DND-41 (cell line): ENCODE data around the gene KLHL6.

Source experiments
- ATAC-seq: fragments of 200-7000 bp; cut with Tn5 transposase; 3 replicates; pipeline ENCODE4 v1.9.1; 2021; ENCODE audit warnings: low read depth; ENCODE audit not compliant: insufficient read depth
- DNase-seq: peaks from one replicate; pipeline ENCODE4 v3.0.0-alpha.2; 2020
- H2AFZ ChIP-seq: 2 replicates; pipeline ENCODE4 v1.6.0; 2012; ENCODE audit warnings: low read depth, low read length
- H3K27ac ChIP-seq: 2 replicates; pipeline ENCODE4 v1.5.1; 2012; ENCODE audit warnings: low read length, inconsistent platforms
- H3K27me3 ChIP-seq: fragments of 200-600 bp; sonication (generic); 2 replicates; pipeline ENCODE4 v1.6.0; 2012; ENCODE audit warnings: low read length, mild to moderate bottlenecking, inconsistent platforms; ENCODE audit not compliant: insufficient read depth, poor library complexity
- H3K36me3 ChIP-seq: 2 replicates; pipeline ENCODE4 v1.5.1; 2012; ENCODE audit warnings: low read length, inconsistent platforms; ENCODE audit not compliant: insufficient read depth
- H3K4me1 ChIP-seq: 2 replicates; pipeline ENCODE4 v1.5.1; 2012; ENCODE audit warnings: mild to moderate bottlenecking, low read length; ENCODE audit not compliant: insufficient read depth
- H3K4me2 ChIP-seq: 2 replicates; pipeline ENCODE4 v1.6.0; 2012; ENCODE audit warnings: mild to moderate bottlenecking, moderate library complexity, low read length, inconsistent platforms; ENCODE audit not compliant: insufficient read depth
- H3K4me3 ChIP-seq, 2 experiments: fragments of 200-600 bp in 1 of 2; shearing (Covaris generic) in 1 of 2; 2 replicates each; pipeline ENCODE4 v1.5.1; 2012 to 2016; ENCODE audit warnings: inconsistent platforms in 2 of 2, low read length in 2 of 2, mild to moderate bottlenecking in 2 of 2, low read depth in 1 of 2, moderate library complexity in 1 of 2
- H3K79me2 ChIP-seq: 2 replicates; pipeline ENCODE4 v1.6.0; 2012; ENCODE audit warnings: low read length, inconsistent platforms; ENCODE audit not compliant: insufficient read depth
- H3K9ac ChIP-seq: 2 replicates; pipeline ENCODE4 v1.6.0; 2012; ENCODE audit warnings: low read depth, mild to moderate bottlenecking, inconsistent platforms, low read length, moderate library complexity
- H3K9me3 ChIP-seq: 2 replicates; pipeline ENCODE4 v1.5.1; 2012; ENCODE audit warnings: low read length, moderate library complexity, mild to moderate bottlenecking, inconsistent platforms; ENCODE audit not compliant: insufficient read depth, severe bottlenecking
- H4K20me1 ChIP-seq: 2 replicates; pipeline ENCODE4 v1.6.0; 2012; ENCODE audit warnings: low read length; ENCODE audit not compliant: insufficient read depth
- CTCF ChIP-seq: IDR thresholded peaks from 2 replicates; pipeline ENCODE4 v1.5.1; 2012; ENCODE audit warnings: borderline replicate concordance, low read length, moderate library complexity, mild to moderate bottlenecking; ENCODE audit not compliant: poor library complexity, severe bottlenecking; ENCODE audit errors: extremely low read depth
- EZH2 ChIP-seq: IDR thresholded peaks from 3 replicates; pipeline ENCODE4 v1.6.1; 2012; ENCODE audit warnings: borderline replicate concordance, low read depth, mild to moderate bottlenecking, moderate library complexity, low read length, inconsistent platforms; ENCODE audit not compliant: severe bottlenecking

Gene KLHL6

DNA sequence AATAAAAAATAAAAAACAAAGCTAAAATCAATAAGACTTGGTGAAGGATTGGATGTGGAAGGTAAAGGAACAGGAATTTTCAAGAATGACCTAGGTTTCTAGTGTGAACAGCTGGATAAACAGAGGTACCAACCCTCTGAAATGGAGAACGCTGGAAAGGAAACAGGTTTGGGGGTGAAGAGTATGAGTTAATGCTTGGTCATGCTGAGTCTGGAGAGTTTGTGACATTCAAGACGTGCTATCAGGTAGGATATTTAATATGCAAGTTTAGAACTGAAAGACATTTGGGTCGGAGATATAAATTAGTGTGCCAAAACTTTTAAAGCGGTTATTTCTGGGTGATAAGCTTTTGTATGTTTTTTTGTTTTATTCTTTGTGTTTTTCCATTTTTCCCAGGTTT, 11.4 kb upstream of the KLHL6 start:
- Histone ChIP-seq H4K20me1 (no peaks in the 10 kb centered on the region), H3K27ac (no peak overlapping the region), H3K4me2 (no peak overlapping the region), H3K36me3 (no peaks in the 10 kb centered on the region), H3K4me3 (no peak overlapping the region), H3K27me3 (no peaks in the 10 kb centered on the region), H3K9me3 (no peaks in the 10 kb centered on the region), H3K4me1 (no peaks in the 10 kb centered on the region), H2AFZ (no peak overlapping the region), H3K9ac (no peak overlapping the region), H3K79me2 (no peaks in the 10 kb centered on the region)
- no peak for ATAC-seq
- no peak for DNase-seq
- no peak for TF ChIP-seq CTCF
- no peak for TF ChIP-seq EZH2

DNA sequence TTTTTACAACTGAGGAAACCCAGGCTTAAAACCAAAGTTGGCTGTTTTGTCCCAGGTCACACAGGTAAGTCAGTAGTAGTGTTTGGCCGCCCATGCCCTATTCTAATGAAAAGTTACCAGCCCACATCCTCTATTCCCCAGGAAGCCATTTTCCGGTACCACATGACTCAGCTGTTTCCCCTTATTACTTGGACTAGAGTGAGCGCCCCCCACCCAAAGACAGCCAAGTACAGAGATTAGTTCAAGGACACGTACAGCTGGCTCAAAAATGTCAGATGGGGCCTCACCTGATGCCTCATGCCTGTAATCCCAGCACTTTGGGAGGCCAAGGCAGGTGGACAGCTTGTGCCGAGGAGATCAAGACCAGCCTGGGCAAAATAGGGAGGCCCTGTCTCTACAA, 8.5 kb upstream of the KLHL6 start:
- H3K4me2 ChIP-seq, result no peak overlapping the region
- H3K9ac ChIP-seq, result no peak overlapping the region
- H3K27ac ChIP-seq, result no peak overlapping the region
- no peak for DNase-seq
- no peak for ATAC-seq
- H4K20me1 ChIP-seq, result no peaks in the 10 kb centered on the region
- H3K4me1 ChIP-seq, result no peaks in the 10 kb centered on the region
- TF ChIP-seq CTCF, result no peak
- TF ChIP-seq EZH2, result no peak
- H2AFZ ChIP-seq, result no peak overlapping the region
- H3K9me3 ChIP-seq, result no peaks in the 10 kb centered on the region
- no peak overlapping the region for H3K4me3 ChIP-seq
- H3K36me3 ChIP-seq, result no peaks in the 10 kb centered on the region
- no peaks in the 10 kb centered on the region for H3K27me3 ChIP-seq
- H3K79me2 ChIP-seq, result no peaks in the 10 kb centered on the region

DNA sequence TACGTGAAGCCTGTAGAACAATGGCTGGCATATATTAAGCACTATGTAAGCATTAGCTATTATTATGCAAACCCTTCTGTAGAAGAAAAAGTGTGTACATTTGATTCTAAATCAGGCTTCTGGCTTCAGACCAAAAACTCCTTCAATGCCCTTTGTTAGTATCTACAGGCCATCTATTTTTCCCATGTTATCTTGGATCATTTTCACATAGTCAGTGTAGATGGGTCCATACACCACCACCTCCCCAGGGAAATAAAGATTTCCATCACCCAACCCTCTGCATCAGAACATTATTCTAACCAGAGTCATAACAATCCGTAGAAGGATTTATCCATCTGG, 8.0 kb upstream of the KLHL6 start:
- Histone ChIP-seq H2AFZ (no peak overlapping the region), H4K20me1 (no peaks in the 10 kb centered on the region), H3K79me2 (no peaks in the 10 kb centered on the region), H3K27me3 (no peaks in the 10 kb centered on the region), H3K4me3 (no peak overlapping the region), H3K27ac (no peak overlapping the region), H3K9ac (no peak overlapping the region), H3K4me2 (no peak overlapping the region), H3K9me3 (no peaks in the 10 kb centered on the region), H3K36me3 (no peaks in the 10 kb centered on the region), H3K4me1 (no peaks in the 10 kb centered on the region)
- no peak for ATAC-seq
- TF ChIP-seq EZH2, result no peak
- TF ChIP-seq CTCF, result no peak
- no peak for DNase-seq

GRCh38 chr3:183560607-183561006, 5.1 kb upstream of the KLHL6 start:
- H3K27me3 ChIP-seq, result no peaks in the 10 kb centered on the region
- H3K27ac ChIP-seq, result no peak overlapping the region
- H3K9me3 ChIP-seq, result no peaks in the 10 kb centered on the region
- peak; percentile 16 for TF ChIP-seq CTCF
- no peak for TF ChIP-seq EZH2
- H3K79me2 ChIP-seq, result no peaks in the 10 kb centered on the region
- H3K36me3 ChIP-seq, result no peaks in the 10 kb centered on the region
- H4K20me1 ChIP-seq, result no peaks in the 10 kb centered on the region
- no peak overlapping the region for H3K4me3 ChIP-seq
- no peak for ATAC-seq
- DNase-seq, result no peak
- H3K9ac ChIP-seq, result no peak overlapping the region
- no peak overlapping the region for H2AFZ ChIP-seq
- H3K4me2 ChIP-seq, result no peak overlapping the region
- H3K4me1 ChIP-seq, result peaks cover 10% of the 10 kb centered on the region
